ENCODE data around the gene FBXO24. TPM values are rescaled to one million over a fixed set of nuclear protein-coding genes. Genes with fewer than 3 reads are reported as not detected.
"Not testable (repeated sequence)": the region's sequence is repeated elsewhere in the genome, so short reads cannot be mapped to it uniquely, and the experiment has no call there.

The FBXO24 gene
- total and polyA plus RNA-seq, 2 of the 4 experiments (the other 2 are of a cell fraction): 0.43 to 0.54 TPM

DNA sequence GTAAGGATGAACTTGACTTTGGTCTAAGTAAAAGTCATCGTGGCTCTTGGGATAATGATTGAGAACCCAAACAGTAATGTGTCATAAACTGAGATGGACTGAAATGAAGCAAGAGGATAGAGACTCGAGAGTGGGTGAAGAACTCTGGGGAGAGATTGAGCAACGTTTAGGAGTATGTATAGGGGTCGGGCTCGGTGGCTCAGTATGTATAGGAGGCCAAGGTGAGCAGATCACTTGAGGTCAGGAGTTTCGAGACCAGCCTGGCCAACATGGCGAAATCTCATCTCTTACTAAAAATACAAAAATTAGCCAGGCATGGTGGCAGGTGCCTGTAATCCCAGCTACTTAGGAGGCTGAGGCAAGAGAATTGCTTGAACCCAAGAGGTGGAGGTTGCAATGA lies 44.8 kb upstream of the FBXO24 start:
- dilution Hi-C loops (cut with HindIII; ENCODE audit: low sequenced_read_pairs, unreplicated experiment); H3K27me3 ChIP-seq (ENCODE audit: control insufficient read depth, insufficient read depth, low read length); H2AFZ ChIP-seq (replicated peaks; ENCODE audit: low read length, poor library complexity); POLR2A ChIA-PET (ENCODE audit: unreplicated experiment); H4K91ac ChIP-seq (ENCODE audit: insufficient read depth, low read depth, low read length); H3K27ac ChIP-seq (ENCODE audit: insufficient read depth, low read length); intact Hi-C loops (cut with micrococcal nuclease); H4K8ac ChIP-seq (ENCODE audit: low read depth in 2 of 2, low read length in 2 of 2); H3K56ac ChIP-seq (ENCODE audit: extremely low read depth, insufficient read depth, low read length); H2AK9ac ChIP-seq (replicated peaks; ENCODE audit: low read depth, low read length, poor library complexity); H3K4me3 ChIP-seq (ENCODE audit: insufficient read depth, low read depth, low read length); H3K23ac ChIP-seq (ENCODE audit: low read depth, low read length); H2AK5ac ChIP-seq (ENCODE audit: low read depth, low read length); DNase-seq; H3K4ac ChIP-seq (ENCODE audit: low read depth, low read length); H2BK5ac ChIP-seq (ENCODE audit: low read depth, low read length, poor library complexity, severe bottlenecking); H3K18ac ChIP-seq (ENCODE audit: low read depth, low read length); H3K4me2 ChIP-seq (ENCODE audit: low read depth, low read length); H3K9me3 ChIP-seq (ENCODE audit: control insufficient read depth, insufficient read depth, low read length); H2BK120ac ChIP-seq (ENCODE audit: low read depth, low read length); BruUV-seq (replicated peaks); ATAC-seq (ENCODE audit: low read depth); H3K9ac ChIP-seq (ENCODE audit: low read depth, low read length); H3K9me1 ChIP-seq (ENCODE audit: insufficient read depth, low read length); H4K5ac ChIP-seq (ENCODE audit: low read depth, low read length); H2BK20ac ChIP-seq (ENCODE audit: low read depth, low read length); H4K20me1 ChIP-seq (ENCODE audit: insufficient read depth, low read length); H2BK15ac ChIP-seq (ENCODE audit: low read depth, low read length); H3K36me3 ChIP-seq (ENCODE audit: control insufficient read depth, insufficient read depth, low read length); H3K14ac ChIP-seq (replicated peaks; ENCODE audit: low read depth, low read length): not testable (repeated sequence)
- Histone ChIP-seq H3K79me1 (ENCODE audit: low read depth in 1 of 2, low read length in 2 of 2) (peaks cover 17 to 23% of the 10 kb centered on the region in 2 experiments), H3K4me1 (ENCODE audit: control insufficient read depth, insufficient read depth, low read length) (peaks cover 11% of the 10 kb centered on the region)
- CTCF ChIA-PET: interaction anchor here (0.6 to 2.0 kb wide), 3 partner anchors 18 to 286 kb away, joined by 3 to 11 read pairs (median 4); no protein-coding TSS in a partner anchor
- WGBS, 2 experiments (ENCODE audit: extremely low coverage in 2 of 2, insufficient read length in 1 of 2): 100% methylated on average over 1 of the region's 7 CpGs; no CpG with 5 or more reads in 1 of the 2 experiments
- in situ Hi-C loops (cut with MboI; ENCODE audit: low sequenced_read_pairs): loop anchor here (5.0 kb wide), 1 partner anchor 59 kb away; the partner anchor contains the start of gene NYAP1

Data from IMR-90 (cell line).